Stimulated activated CD4-positive, alpha-beta T cell treated with anti-CD3 and anti-CD28 coated beads, TNF-alpha, amount 100 ng/mL, for 48 hours (primary cell): ENCODE measurements around the gene MRPL18.
A peak's percentile ranks its signal among the peaks of the same experiment; 100 is the strongest.
"Not testable (repeated sequence)": the region's sequence is repeated elsewhere in the genome, so short reads cannot be mapped to it uniquely, and the experiment has no call there.

ENCODE experiments used
- DNase-seq, 3 donors: peaks; one replicate each; pipeline ENCODE4 v3.0.0-alpha.2; 2020; ENCODE audit warnings: low read depth in 3 of 3

Gene MRPL18

DNA sequence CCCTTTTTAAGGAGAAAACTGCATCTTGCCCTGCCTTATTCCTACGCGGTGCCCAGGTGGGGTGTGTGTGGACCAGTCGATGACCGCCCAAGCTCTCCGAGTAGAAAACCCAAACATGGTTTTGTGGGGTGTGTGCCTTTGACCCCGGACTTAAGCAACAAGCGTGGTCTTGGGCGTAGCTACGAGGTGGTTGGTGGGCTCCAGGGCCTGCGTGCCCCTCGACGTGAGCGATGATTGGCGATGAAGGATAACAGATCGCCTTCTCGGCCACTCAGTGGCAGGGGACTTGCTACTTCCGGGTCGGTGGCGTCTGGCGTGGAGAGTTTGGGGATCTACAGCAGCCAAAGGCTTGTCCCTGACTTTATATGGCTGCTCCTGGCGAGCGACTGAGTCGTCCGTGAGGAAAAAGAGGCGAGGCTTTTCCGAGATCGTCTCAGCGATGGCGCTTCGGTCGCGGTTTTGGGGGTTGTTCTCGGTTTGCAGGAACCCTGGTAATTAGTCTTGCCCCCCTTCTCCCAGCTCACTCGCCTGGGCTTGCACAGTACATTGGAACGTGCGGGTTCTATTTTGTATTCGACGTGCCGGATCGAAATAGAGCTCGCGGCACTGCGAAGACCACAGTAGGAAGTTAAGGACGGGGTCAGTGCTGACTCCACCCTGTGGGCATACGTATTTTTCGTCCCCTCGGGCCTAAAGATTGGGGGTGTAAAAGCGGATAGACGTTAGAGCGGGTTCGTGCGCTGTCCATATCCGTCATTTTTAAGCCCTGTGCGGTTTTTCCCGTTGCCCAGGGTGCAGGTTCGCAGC lies at the start of gene MRPL18:
TSS of gene MRPL18 (plus strand) at position 319 of the 807 bp plus-strand sequence. CDS start at position 440, 121 bp downstream.
- peak; percentile 80 to 89 (median 86) for DNase-seq

DNA sequence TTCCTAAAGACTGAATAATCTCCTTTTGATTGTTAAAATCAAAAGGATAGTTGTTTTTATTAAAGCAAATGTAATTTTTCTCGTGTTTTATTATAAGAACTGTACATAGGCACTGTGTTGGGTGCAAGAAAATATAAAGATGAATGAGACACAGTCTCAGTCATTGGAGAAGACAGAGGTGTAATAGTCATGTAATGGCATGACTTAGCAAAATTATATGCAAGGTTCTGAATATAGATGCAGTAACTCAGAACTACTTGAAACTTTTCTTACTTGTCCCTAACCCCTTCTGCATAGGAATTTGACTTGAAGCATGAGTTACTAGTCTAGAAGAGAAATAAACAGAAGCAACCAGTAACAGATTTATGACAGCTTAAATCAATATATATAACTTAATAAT lies 48.1 kb upstream of the MRPL18 start:
- DNase-seq: no peak

DNA sequence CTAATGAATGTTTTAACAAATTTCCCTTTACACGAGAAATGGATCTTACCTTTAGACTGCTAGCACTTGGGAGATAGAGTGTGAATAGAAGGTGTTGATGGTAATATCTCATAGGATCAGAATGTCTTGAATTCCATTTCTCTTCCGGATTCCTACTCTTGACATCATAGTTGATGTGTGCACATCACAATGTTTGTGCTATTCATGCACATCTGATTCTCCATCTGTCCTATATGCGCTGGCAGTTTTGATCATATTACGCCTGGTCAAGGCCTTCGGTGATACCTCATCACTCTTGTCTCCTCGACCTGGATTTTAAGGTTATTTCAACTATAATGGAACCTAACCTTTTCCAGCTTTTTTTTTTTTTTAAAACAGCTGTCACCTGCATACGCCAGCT lies 45.2 kb upstream of the MRPL18 start:
- DNase-seq: no peak

DNA sequence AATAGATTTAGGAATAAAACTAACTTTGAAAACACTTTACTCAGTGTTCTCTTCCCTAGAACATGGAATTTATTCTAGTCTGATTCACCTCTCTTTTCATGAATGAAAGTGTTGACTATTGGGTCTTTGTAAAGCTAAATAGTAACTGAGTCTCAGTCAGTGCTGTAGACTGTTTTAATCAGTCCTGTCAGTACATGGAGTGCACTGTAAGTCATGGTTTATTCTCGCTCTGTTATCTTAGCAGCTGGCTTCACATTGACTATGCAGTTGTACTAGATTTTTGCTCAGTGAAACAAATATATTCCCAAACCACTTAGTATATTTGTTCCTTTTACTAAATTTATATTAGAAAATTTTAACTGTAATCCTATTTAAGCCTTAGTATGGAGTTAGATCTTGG lies 43.5 kb upstream of the MRPL18 start:
- DNase-seq: no peak

DNA sequence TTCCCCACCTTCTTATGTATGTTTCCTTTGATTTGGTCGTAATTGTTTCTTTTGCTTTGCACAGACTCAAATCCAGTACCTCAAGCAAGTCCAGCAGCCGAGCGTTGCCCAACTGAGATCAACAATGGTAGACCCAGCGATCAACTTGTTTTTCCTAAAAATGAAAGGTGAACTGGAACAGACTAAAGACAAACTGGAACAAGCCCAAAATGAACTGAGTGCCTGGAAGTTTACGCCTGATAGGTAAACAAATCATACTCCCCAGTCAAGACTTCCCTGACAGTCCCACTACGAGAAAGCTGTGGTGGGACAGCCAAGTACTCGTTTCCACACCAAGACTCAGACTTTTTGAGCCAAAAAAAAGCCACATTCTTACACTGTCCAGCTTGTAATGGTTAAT lies 42.1 kb upstream of the MRPL18 start:
- DNase-seq: not testable (repeated sequence)

DNA sequence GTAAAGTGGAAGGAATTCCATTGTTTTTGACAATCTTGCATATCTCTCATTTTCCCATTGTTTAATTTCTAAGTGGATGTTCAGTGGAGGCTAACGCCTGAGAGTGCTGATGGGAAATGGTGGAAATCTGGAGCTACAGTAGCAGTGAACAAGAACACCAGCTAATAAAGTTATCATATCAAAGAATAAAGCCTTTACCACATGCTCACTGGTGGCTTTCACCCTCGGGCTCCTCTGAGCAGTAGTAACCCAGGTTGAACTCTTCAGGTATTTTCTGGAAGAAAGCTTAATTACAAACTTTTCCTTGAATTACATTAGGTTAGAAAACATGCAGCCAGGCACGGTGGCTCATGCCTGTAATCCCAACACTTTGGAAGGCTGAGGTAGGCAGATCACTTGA lies 38.8 kb upstream of the MRPL18 start:
- DNase-seq: no peak

DNA sequence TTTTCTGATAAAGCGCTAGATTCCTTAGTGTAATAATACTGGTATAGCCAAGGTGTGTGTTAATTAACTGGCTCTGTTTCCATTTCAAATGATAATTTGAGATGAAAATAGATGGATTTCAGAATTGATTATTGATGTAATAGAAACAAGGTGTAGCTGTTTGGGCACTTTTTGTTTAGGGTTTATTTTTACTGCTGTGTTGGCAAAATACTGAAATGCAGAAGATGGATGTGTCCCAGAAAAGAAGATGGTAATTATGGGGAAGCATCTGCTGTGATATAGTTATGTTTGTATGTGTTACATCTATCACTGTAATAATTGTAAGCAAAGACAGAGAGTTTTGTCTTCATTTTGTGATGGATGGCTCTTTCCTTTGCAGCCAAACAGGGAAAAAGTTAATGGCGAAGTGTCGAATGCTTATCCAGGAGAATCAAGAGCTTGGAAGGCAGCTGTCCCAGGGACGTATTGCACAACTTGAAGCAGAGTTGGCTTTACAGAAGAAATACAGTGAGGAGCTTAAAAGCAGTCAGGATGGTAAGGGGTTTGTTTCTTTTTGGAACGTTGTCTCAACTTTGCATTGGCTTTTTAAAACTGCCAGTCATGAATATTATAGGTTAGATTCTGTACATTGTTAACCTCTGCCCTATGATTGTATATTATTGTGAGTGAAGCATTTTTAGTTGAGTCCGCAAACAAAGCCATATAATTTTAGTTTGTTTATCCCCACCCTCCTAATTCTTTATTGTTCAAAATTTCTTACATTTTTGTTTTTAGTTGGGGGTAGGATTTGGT lies 37.0 kb upstream of the MRPL18 start:
- DNase-seq: no peak

DNA sequence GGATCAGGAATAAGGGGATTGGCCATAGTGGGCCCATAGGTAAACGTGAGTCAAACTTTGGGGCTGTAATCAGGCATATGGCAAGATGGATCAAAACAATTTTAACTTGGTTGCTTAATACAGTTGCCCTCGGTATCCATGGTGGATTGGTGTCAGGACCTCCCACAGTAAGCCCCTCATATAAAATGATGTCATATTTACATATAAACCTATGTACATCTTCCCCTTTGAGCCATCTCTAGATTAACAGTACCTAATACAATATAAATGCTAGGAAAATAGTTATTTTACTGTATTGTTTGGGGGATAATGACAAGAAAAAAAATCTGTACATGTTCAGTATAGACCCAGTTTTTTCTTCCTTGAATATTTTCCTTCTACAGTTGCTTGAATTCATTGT lies 35.9 kb upstream of the MRPL18 start:
- no peak for DNase-seq

DNA sequence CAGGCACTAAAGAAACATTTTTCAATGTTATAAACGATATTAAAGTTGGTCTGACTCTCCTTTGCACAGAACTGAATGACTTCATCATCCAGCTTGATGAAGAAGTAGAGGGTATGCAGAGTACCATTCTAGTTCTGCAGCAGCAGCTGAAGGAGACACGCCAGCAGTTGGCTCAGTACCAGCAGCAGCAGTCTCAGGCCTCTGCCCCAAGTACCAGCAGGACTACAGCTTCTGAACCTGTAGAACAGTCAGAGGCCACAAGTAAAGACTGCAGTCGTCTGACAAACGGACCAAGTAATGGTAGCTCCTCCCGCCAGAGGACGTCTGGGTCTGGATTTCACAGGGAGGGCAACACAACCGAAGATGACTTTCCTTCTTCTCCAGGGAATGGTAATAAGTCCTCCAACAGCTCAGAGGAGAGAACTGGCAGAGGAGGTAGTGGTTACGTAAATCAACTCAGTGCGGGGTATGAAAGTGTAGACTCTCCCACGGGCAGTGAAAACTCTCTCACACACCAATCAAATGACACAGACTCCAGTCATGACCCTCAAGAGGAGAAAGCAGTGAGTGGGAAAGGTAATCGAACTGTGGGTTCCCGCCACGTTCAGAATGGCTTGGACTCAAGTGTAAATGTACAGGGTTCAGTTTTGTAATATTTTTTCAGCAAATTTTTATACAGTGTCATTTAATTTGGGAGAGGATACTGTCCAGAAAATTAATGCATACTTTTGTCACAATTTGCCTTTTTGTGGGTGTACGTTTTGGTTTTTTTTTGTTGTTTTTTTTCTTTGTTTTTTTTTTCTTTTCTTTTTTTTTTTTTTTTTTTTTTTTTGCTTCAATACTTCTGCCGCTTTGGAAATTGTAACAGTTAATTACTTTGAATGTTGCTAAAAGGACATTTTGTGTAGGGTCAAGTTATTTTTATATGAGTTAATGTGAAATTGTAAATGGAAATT lies 35.0 kb upstream of the MRPL18 start:
- DNase-seq: no peak

DNA sequence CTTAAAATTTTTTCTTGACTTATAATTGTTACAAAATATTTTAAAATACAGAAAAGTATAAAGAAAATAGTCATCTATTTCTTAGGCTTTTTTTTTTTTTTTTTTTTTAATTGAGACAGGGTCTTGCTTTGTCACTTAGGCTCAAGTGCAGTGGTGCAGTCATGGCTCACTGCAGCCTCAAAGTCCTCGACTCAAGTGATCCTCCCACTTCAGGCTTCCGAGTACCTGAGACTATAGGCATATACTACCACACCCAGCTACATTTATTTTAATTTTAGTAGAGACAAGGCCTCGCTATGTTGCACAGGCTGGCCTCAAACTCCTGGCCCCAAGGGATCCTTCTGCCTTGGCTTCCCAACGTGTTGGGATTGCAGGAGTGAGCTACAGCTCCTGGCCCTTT lies 33.8 kb upstream of the MRPL18 start:
- DNase-seq: no peak

DNA sequence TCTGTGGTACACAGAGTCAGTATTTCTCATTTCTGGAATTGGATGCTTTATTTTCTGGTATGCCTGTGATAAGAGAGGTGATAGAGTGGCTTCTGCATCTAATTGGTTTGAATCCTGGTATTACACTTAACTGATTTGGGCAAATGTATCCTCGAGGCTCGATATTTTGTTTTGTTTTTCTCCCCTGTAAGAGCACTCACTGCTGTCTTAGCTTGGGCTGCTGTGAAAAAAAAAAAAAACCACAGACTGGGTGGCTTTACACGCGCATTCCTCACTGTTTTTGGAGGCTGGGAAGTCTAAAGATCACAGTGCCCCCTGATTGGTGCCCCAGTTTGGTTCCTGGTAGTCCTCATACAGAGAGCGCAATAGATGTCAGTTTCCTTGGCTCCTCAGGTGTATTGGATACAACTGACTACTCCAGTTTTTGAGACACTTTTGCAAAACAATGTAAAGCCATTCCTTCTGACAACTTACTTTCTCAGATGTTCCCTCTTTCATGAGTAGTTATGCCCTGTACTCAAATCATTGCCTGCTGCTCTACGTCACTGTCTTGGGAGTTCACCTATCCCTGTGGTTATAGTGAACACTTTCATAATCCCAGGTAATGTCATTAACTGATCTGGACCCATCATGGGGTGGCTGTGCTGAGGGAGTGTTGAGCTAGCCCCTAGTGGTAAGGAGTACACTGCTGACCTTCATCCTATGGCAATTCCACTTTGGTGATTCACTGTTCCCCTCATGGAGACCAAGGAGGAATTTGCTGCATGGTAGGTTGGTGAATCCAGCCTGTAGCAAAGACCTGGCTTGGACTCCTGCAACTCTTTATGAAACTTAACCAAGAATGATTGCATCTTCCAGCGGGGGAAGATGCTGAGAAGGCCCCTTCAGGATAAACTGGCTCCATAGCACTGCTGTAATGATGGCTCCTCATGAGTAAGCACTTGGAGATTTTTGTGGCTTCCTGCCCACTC lies 32.0 kb upstream of the MRPL18 start:
- no peak for DNase-seq

DNA sequence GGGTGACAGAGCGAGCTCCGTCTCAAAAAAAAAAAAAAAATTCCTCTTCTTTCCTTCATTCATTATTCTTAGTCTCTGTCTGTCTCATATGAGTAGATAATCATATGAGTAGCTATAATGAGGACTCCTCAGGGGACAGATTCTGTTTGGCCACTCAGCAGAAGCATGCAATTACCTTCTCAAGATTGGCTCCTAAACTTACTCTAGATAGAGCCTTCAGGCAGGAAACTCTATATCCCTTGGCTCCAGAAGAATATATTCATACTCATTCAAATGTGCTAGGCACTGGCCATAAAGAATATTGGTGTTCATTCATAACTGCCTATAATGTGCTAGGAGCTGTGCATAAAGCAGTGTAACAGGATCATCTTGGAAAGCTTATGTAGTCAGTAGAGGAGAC lies 30.6 kb upstream of the MRPL18 start:
- DNase-seq: no peak

DNA sequence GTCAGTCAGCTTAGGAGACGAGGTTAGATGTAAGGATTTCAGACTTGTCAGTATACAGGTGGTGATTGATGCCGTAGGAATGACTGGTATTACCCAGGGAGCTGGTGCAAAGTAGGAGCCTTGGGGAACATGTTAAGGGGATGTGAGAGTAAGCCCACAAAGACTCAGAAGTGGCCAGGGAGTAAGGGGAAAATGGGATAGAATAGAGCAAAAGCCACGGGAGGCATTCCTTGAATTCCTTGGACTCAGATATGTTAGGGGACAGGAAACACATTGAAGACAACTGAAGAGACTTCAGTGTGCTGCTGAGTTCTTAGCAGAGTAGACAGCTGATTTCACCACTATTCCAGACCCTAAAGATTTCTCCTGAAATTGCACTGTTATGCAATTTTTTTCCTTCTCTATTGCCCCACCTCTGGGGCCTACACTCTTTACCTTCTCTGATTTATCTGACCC lies 29.6 kb upstream of the MRPL18 start:
- no peak for DNase-seq

DNA sequence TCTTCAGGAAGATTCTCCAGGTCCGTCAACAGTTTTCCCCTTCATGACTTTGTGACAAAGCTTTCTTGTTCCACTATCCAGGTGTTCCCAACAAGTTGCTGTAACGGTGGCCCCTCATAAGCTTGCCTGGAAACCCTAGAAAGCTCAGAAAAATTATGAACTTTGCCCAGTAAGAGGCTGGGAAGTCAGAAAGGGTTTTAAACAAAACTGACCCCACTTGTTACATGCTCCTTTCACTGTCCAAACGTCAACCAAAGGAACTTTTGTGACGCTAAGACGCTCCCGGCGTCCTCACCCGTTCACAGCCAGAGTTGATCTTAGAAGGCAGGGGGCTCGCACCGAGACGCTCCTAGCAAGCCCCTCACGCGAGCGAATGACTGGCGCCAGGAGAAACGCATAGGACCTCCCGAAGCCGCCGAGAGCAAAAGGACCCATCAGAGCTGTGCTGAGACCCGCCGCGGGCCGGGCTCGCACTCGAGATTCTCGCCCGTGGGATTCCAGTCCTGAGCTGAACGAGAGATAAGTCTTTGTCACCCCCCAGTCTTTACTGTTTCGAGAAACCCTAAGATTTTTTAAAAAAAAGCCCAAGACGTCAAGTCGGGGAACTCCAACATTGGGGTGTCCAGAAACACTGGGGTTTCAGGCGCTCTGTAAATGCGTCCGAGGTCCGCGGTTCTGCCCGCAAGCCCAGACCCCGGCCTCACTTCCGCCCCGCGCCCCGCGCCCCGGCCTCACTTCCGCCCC lies 29.0 kb upstream of the MRPL18 start:
- DNase-seq: peak in 1 of 3 donors; percentile 18

DNA sequence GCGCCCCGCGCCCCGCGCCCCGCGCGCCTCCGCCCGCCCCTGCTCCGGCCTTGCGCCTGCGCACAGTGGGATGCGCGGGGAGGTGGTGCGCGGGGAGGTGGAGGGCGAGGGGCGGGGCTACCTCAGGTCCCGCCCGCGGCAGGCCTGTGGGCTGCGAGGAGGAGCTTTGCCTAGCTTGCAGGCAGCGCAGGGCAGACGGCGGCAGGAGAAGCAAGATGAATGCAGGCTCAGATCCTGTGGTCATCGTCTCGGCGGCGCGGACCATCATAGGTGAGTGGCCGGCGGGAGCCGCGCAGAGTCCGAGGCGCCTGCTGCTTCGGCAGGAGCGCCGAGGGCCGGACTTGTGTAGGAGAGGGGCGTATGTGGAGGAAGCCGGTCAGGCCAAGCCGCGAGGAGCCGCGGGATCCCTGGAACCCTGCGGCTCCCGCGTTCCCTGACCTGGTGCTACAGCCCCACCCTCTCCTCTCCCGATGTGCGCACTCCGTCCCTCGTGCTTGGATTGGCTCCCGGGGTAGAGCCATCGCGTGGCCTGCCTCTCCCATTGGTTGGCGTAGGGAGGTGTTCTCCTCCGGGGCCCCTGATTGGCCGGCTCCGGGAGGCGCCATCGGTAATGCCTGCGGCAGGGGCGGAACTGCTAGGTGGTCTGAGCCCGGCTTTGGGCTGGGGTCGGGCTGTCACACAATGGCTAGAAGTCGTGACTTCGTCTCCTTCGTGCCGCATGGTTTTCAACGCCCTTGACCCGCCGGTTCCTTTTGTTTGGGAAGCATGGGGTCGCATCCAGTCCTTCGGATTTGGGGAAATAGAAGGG lies 28.2 kb upstream of the MRPL18 start, which contains the start of gene ACAT2:
TSS of gene ACAT2 (plus strand) at position 173 of the 808 bp plus-strand sequence. CDS start at position 216, 43 bp downstream.
- DNase-seq: peak; percentile 86 to 92 (median 89)

DNA sequence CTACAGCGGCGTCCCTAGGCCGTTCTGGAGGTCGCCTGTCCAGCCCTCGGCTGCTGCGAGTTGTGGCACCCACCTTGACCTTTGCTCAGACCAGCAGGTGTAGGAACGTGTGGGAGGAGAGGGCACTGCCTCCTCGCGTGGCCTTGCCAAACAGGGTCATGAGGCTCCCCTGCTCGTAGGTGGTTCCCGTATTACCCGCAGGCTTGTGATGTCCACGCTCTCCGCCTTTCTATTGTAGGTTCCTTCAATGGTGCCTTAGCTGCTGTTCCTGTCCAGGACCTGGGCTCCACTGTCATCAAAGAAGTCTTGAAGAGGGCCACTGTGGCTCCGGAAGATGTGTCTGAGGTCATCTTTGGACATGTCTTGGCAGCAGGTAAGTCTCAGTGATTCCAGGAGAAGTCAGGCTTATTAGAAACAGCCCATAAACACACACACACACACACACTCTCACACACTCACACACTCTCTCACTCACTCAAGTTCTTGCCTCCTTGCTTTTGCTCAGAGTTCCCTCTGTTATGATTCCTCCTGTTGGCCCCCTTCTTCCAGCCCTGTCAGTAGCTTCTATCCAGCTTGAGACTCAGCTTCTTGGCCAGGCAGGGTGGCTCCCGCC lies 27.5 kb upstream of the MRPL18 start:
- no peak for DNase-seq

DNA sequence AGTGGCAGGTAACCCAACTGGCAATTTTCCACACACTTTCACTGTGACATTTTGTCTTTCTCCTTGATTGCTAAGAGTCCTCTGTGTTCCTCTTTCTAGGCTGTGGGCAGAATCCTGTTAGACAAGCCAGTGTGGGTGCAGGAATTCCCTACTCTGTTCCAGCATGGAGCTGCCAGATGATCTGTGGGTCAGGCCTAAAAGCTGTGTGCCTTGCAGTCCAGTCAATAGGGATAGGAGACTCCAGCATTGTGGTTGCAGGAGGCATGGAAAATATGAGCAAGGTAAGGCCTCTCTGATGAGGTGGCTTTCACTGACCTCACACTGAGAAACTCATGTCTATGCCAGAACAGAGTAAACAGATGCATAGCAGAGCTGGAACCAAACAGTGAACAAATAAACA lies 23.4 kb upstream of the MRPL18 start:
- no peak for DNase-seq

DNA sequence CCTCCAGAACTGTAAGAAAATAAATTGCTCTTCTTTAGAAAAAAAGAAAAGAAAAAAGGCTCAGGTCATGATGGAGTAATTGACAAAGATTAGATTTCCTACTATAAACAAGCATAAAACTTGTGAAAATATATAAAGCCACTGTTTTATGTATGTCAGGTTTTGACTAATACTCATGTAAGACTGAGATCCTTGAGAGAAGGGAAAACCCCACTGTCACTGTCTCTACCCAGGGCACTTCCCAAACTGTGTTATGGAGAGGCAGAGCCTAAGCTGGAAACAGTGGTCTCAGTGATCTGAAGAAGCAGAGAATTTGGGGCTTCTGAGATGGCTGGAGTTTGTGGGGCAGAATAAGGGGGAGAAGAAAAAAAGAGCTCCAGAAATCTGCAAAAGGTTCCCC lies 20.8 kb upstream of the MRPL18 start:
- DNase-seq: no peak
